Measurements from ENCODE around the gene RFNG. TPM values are rescaled to one million over a fixed set of nuclear protein-coding genes. Genes with fewer than 3 reads are reported as not detected.

The RFNG gene
- total RNA-seq, 1 donor from 2014 or later: 20.9 TPM

DNA sequence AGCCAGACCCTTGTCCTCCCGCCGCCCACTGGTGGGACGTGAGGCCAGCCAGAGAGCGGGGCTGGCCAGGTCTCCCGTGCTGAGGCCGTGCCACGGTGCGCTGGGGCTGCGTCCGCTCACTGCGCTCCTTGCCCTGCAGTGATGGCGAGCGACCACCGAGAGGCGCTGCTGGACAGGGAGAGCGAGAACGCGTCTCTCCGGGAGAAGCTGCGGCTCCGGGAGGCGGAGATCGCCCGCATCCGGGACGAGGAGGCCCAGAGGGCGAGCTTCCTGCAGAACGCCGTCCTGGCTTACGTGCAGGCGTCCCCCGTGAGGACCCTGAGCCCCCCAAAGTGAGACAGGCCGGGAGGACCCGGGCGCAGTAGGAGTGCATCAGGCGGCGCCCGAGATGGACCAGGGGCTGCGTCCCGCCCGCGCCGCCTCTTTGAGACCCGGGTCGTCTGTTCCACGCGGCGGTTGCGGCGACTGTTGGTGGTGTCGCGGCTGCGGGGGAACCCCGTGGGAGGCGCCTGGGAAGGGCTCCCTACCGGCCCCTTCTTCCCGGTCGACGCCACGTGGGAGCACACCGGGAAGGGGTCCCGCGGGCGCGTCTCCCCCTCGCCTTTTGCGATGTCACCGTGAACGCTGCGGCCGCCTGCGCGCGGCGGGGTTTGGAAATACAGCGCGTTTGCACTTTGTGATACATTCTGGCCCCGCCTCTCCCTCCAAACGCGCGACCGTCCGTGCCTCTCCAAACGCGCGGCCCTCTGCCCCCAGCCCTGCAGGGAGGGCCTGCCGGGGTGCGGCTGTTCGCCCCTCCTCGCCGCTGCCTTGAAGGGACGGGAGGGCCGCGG, 20.9 kb downstream of the RFNG start:
- intact Hi-C loops (cut with micrococcal nuclease): loop anchor here (1.0 to 10.0 kb wide), 3 partner anchors 124 to 264 kb away; partner anchors contain the start of gene SLC16A3

DNA sequence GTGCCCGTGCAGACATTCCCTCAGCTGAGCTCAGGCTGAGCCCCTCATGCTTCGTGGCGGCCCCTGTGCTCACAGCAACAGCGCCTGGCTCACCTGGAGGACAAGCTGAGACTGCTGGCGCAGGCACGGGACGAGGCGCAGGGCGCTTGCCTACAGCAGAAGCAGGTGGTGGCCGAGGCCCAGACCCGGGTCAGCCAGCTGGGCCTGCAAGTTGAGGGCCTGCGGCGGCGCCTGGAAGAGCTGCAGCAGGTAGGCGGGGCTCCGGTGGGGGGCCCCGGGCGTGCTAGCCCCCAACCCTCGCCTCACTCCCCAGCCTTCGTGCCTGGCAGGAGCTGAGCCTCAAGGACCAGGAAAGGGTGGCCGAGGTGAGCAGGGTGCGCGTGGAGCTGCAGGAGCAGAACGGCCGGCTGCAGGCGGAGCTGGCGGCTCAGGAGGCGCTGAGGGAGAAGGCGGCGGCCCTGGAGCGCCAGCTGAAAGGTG, 21.6 kb downstream of the RFNG start:
- intact Hi-C loops (cut with micrococcal nuclease): loop anchor here (5.0 to 10.0 kb wide), 2 partner anchors 197 to 265 kb away; partner anchors contain the start of gene SLC16A3

DNA sequence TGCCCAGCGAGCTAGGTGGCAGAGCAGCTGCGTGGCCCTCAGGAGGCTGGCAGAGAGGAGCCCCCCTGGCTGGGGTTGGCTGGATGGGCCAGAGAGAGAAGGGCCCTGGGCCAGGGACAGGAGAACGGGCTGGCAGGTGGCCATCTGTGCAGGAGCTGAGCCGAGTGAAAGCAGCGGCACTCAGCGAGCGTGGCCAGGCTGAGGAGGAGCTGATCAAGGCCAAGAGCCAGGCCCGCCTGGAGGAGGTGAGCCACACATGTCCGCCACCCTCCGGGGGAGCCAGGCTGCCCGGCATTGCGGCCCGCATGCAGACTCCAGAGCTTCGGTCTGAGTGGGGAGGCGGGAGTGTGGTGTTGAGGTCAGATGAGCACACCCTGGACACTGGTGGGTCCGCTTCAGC, 22.2 kb downstream of the RFNG start:
- intact Hi-C loops (cut with micrococcal nuclease): no loop called here

DNA sequence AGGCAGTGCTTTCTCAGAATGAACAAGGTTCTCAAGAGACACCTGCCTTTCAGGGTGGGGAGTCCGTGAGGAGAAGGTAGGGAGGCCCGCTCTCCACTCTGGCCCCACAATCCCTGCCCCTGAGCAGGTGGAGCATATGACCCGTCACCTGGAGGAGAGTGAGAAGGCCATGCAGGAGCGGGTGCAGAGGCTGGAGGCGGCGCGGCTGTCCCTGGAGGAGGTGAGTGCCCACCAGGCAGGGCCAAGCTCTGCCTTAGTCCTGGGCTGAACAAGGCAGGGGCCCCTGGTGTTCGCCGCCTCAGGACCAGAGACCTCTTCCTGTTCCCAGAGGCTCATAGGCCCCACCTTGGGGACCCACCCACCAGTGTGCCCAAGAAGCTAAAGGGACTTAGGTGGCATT, 22.6 kb downstream of the RFNG start:
- intact Hi-C loops (cut with micrococcal nuclease): no loop called here

DNA sequence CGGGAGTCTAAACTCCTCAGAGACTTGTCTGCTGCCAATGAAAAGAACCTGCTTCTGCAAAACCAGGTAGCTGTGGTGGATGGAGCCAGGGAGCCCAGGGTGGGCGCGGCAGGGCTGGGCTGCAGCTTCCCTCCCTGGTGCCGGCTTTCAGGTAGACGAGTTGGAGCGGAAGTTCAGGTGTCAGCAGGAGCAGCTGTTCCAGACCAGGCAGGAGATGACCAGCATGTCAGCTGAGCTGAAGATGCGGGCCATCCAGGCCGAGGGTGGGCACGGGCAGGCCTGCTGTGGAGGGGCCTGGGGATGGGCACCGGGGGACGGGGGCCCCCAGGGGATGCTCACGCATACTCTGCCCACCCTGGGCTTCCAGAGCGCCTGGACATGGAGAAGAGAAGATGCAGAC, 23.4 kb downstream of the RFNG start:
- intact Hi-C loops (cut with micrococcal nuclease): no loop called here

DNA sequence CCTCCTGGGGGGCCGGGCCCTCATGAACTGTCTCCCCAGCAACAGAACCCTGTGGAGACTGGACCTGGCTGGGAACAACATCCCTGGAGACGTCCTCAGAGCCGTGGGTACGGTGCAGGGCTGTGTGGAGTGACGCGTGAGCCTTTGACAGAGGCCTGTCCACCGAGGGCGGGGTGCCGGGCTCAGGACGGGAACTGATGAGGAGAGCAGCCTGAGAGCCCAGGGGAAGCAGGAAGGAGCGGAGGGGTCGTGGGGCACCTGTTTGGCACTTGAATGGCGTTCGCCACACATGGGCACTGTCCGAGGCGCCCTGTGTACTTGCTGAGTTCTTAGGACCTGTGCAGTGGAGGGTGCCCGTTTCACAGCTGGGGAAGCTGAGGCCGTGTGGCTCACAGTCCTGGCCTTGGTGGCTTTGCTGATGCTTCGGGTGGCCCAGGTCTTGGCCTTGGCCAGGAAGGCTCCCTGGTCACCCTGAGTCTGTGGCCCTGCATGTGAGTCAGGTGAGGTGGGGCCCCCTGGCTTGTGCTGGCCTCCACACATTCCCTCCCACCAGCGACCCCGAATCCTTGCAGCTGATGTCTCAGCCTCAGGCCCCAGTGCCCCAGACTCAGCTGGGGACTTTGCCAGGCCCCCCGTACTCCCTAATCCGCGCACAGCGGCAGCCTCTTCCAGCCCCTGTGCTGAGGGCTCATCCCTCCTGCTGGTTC, 26.1 kb downstream of the RFNG start:
- intact Hi-C loops (cut with micrococcal nuclease): no loop called here

DNA sequence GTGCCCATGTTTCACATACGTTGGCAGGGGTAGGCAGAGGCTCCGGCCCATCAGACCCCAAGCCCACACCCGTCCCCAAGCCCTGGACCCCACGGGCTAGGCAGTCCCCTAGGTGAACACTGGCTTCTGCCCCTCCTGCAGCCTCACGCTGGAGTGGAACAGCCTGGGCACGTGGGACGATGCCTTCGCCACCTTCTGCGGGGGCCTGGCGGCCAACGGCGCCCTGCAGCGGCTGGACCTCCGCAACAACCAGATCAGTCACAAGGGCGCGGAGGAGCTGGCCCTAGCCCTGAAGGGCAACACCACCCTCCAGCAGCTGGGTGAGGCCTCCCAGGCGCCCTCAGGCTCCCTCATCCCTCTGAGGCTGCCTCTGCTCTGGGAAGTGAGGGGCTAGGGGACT, 26.8 kb downstream of the RFNG start:
- intact Hi-C loops (cut with micrococcal nuclease): loop anchor here (5.0 kb wide), 2 partner anchors 98 to 153 kb away; partner anchors contain the start of genes ARHGDIA and MAFG

DNA sequence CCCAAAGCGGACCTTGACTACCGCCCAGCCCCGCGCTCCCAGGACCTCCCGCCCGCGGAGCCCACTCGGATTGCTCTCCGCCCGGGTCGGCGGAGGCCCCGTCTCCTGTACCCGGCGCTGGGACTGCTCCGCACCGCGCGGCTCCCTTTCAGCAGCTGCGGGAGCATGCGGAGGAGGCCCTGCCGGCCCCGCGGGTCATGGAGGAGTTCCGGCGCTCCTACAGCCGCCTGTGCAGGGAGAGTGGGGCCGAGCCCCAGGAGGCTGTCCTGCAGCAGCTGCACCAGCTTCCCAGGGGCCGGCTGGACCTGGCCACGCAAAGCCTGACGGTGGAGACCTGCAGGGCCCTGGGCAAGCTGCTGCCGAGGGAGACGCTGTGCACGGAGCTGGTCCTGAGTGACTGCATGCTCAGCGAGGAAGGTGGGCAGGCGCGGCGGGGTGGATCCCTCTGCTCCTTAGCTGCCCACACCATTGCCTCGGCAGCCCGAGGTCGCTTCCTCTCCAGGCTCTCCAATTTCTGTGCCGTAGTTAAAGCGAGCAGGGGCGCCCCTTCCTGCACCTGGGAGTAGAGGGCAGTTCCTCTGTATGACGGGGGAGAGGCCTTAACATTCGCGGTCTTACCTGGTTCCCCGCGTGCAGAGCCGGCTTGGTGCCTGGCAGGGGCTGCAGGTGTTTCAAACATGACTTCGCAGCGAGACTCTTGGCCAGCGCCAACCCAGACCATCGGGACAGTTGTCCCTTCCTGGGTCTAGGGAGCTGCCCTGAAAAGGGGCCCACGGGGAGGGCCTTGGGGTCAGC, 28.0 kb downstream of the RFNG start:
- intact Hi-C loops (cut with micrococcal nuclease): loop anchor here (1.0 to 5.0 kb wide), 7 partner anchors 14 to 151 kb away; partner anchors contain the start of genes ALYREF, ANAPC11, ARHGDIA and ASPSCR1

DNA sequence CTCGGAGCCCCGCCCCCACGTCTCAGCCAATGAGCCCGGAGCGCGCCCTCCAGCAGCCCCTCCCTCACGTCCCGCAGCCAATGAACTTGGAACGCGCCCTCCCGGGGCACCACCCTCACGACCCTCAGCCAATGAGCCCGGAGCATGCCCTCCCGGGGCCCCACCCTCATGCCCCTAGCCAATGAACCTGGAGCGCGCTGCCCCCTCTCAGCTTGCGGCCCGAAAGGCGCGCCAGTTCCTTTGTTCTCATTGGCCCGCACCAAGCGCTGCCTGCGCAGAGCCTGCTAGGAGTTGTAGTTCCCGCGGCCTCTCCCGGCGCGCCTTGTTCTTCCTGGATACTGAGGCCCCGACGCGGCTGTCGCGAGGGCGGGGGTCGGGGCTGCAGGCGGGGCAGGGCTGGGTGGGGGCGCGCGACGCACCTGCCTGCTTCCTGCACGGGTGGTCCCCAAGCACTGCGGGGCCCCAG, 28.6 kb downstream of the RFNG start, which contains the start of gene LRRC45:
Gene LRRC45, plus strand, starts transcription at position 325 of the 466 bp plus-strand sequence. CDS start 339 bp downstream, outside the sequence.
- intact Hi-C loops (cut with micrococcal nuclease): loop anchor here (1.0 to 5.0 kb wide), 7 partner anchors 14 to 151 kb away; partner anchors contain the start of genes ALYREF, ANAPC11, ARHGDIA and ASPSCR1

DNA sequence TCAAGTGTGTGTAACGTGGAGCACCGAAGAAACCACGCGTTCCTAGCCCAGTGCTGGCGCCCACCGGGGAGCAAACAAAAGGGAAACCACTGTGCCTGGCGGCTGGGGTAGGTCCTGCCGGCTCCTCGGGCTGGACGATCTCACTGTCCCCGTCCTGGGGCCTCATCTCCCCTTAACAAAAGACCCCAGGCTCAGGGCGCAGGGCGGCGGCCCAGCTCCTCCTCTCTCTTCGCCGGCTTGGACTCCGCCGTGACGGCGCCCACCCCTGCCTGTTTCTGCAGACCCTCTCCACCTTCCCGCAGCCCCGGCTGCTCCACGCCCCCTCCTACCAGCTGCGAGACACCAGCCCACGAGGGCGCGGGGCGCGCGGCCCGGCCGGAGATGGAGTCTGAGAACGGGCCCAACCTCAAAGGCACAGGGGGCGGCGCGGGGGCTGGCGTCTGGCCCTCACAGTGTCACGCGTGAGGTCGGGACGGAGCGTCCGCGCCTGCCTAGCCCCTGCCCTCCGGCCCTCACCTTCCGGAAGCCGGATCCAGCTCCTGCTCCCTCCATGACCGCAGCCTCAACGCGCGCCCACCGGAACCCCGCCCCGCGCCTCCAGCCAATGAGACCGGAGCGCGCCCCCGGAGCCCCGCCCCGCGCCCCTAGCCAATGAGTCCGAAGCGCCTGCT, 29.2 kb downstream of the RFNG start, which contains the start of gene CENPX:
Gene CENPX, minus strand, starts transcription at position 569 of the 671 bp plus-strand sequence. Its CDS starts 17 bp downstream, at position 552.
- intact Hi-C loops (cut with micrococcal nuclease): loop anchor here (5.0 kb wide), 2 partner anchors 95 to 150 kb away; partner anchors contain the start of genes ARHGDIA and MAFG

DNA sequence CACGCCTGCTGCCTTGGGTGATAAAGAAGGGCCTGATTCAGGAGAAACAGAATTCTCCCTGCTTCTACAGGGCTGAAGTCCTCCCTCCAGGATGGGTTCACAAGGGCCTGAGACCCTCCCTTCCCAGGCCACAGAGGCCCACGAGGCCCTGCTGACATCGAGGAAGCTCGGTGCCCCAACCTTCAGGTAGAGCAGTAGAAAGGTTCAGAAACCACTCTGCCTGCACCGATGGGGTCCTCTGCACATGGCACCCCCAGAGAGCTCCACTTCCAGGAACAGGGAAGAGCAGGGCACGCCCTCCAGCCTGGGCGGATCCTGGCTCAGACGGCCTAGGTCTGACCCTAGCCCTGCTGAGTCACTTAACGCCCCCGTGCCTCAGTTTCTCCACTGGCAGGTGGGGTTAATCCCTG, 29.7 kb downstream of the RFNG start:
- intact Hi-C loops (cut with micrococcal nuclease): loop anchor here (1.0 to 5.0 kb wide), 3 partner anchors 63 to 150 kb away; partner anchors contain the start of genes ARHGDIA and MAFG

DNA sequence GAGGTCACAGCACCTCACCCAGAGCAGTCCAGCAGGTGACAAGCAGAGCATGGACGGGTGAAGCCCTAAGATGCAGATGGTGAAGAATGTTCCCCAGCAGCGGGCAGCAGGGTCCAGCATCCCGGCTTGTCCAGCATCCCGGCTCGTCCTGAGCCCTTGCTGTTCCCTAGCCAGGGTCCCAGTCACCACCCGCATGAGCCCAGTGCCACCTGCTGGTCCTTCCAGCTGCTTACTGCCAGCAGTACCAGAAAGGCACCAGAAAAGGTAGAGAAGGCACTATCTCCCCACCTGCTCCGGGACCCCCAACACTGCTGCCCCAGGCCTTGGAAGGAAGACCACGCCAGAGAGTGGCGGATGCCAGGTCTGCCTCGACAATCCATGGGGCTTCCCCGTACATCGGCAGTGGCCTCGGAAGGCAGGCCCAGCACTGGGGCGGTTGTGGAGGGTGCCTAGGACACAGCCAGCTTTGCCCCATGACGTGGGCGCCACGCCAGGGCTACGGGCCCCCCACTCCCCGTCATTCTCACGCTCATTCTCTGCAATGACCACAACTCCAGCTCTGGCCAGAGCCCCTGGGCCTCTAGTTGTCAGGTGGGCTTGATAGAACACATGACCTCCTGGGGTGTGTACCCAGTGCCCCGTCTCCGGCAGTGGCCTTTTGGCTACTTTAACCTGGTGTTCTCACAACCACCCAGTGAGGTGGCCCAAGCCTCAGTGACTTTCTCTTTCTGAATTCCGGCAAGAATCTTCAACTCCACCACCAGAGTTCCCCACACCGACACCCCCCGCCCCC, 30.3 kb downstream of the RFNG start:
- intact Hi-C loops (cut with micrococcal nuclease): loop anchor here (1.0 to 5.0 kb wide), 3 partner anchors 62 to 149 kb away; partner anchors contain the start of genes ARHGDIA and MAFG

DNA sequence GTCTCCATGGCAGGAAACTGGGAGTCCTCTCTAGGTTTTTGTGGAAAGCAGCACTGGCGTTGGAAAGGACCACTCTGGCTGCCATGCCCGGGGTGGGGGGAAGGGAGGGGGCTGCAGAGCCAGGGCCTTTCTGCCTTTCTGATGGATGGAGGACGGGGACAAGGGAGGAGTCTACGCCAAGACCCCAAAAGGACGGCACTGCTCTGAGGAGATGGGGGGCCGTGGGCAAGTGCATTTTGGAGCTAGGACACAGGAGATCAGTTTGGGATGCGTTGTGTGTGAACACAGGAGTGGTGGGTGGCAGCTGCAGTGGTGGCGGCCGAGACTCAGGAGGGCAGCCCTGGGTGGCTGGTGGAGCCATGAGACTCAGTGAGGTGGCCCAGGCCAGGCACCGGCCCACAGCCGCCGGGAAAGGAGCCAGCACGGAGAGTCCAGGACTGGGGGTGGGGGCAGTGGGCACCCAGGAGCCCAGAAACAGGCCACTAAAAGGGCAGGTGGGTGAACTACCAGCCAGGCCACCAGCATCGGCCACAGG, 31.0 kb downstream of the RFNG start:
- intact Hi-C loops (cut with micrococcal nuclease): loop anchor here (1.0 to 5.0 kb wide), 3 partner anchors 61 to 148 kb away; partner anchors contain the start of genes ARHGDIA and MAFG

DNA sequence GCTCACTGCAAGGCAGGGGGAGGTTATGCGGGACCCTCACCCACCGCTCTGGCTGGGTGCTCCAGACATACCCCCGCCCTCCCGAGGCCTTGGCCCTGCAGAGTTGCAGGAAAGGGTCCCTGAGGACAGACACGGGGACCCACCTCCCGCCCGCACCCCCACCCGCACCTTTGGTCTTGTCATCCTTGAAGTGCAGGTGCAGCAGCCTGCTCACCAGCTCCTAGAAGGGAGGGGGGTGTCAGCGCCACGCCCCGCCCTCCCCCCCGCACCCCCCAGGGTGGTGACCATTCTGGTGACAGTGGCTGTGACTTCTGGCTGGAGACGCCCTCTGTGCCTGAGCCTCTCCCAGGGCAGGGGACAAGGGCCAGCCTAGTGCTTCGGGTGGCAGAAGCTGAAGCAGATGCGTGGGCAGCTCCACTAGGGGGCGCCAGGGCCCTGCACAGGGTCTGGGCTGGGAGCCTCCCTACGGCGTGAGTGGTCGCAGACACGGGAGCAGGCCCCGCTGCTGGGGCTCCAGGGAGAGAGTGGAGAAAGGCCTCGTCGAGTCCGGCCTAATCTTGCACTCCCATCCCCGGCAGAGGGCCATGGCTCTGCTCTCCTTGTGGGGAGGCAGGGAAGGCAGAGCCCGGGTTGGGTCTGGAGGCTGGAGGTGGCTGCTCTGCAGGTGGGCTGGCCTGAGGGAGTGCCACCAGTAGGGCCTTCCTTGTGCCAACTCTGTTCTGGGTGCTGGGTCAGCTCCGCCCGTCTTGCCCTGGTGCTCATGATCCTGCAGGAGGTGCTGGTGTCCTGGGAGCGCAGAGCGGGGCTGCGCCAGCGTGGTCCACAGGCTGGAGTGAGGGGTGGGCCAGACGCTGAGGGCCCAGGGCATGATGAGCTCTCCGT, 31.7 kb downstream of the RFNG start:
- intact Hi-C loops (cut with micrococcal nuclease): loop anchor here (5.0 kb wide), 2 partner anchors 93 to 148 kb away; partner anchors contain the start of genes ARHGDIA and MAFG

DNA sequence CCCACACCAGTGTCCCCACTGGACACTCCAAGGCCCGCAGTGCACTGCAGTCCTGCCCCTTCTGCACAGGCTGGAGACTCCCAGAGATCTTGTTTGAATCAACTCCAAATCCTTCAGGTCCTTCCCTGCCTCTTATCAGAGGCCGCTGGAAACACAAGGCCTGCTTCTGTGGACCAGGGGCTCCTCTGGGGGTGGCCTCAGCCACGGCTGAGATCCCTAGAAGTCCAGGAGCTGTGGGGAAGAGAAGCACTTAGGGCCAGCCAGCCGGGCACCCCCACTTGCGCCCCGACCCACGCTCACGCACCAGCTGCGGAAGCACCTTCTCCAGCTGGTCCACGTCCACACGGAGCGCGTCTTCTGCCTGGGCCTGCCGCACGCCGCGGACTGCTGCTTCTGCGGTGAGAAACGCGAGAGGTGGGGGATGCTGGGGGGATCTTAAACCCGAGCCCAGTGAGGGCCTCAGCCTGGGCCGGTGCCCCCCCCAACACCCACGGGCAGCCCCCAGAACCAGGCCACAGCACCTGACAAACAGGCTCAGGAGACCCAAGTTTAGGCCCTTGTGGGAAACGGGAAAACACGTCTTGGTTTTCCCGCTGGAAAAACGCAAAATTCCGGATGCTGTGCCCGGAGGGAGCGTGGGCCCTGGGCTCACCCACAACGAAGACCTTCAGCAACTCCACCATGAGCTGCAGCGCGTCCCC, 32.5 kb downstream of the RFNG start:
- intact Hi-C loops (cut with micrococcal nuclease): no loop called here

DNA sequence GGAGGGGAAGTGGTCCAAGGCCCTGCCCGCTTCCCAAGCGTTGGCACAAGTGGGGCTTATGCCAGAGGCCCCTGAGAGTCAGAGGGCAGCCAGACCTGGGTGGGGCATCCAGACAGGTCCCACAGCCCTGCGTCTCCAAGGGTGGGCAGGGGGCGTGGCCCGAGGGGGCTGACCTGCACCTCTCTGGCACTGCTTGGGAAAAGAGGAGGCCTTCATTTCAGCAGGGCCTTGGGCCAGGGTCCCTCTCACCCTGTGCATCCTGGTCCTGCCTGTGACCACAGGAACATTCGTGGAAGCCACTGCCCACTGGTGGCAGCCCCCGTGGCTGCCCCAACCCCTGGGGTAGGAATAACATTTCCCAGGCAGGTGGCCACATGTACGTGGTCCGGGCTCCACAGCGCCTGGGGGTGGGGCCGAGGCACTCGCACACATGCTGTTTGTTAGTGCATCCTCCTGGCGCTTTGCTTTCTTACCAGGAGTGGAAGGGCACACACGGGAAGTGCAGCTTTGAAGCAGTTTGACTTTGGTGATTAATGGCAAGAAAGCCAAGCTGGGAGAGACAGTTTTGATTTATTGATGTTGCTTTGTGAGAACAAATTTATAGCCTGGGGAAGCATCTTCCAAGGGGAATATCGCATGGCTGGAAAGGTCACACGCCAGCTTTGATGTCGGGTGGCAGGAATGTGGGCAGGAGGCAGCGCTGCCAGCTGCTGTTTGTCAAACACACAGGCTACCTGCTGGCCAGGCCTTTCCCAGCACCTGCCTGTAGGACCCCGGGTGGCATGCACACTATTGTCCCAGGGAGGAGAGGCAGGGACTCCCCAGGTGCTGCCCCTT, 33.2 kb downstream of the RFNG start:
- intact Hi-C loops (cut with micrococcal nuclease): no loop called here
